ENCODE results near the gene BCL11A.

GRCh38 chr2:60510713-60511112 lies 42.7 kb downstream of the BCL11A start:
- no peak for TF ChIP-seq CTCF (IDR thresholded peaks at IDR 0.05)
- TF ChIP-seq POLR2A (IDR thresholded peaks at IDR 0.05), result no peak
